IMR-90 (cell line): Measurements from ENCODE around the gene CSGALNACT2. TPM values are rescaled to one million over a fixed set of nuclear protein-coding genes. Genes with fewer than 3 reads are reported as not detected.
A peak's percentile ranks its signal among the peaks of the same experiment; 100 is the strongest.

ENCODE experiments used
- ATAC-seq: fragments of 200-7000 bp; cut with Tn5 transposase; 2 replicates; pipeline ENCODE4 v1.9.1; 2020; ENCODE audit warnings: low read depth, mild to moderate bottlenecking, moderate library complexity
- BruUV-seq: library from RNA; stranded (reverse); fragments of 400-500 nt; replicated peaks from 2 replicates; lab custom pipeline; 2021; lab: Mats Ljungman, UMichigan
- CTCF ChIA-PET: fragments of 300-600 bp; formaldehyde crosslinking; extraction: SDS; loops from one replicate; lab custom pipeline; 2021; ENCODE audit warnings: antibody characterized with exemption; lab: Yijun Ruan, JAX
- POLR2A ChIA-PET: fragments of 300-600 bp; sonication (Branson Sonifier 250); formaldehyde crosslinking; loops from one replicate; lab custom pipeline; 2022; ENCODE audit warnings: antibody characterized with exemption; ENCODE audit not compliant: unreplicated experiment; lab: Charles Lee
- DNase-seq: peaks from one replicate; pipeline ENCODE4 v3.0.0; 2013
- H2AFZ ChIP-seq: replicated peaks from 2 replicates; pipeline ENCODE3; 2013; ENCODE audit warnings: low read length, mild to moderate bottlenecking; ENCODE audit not compliant: poor library complexity
- H2AK5ac ChIP-seq: 2 replicates; pipeline ENCODE4 v1.6.1; 2013; ENCODE audit warnings: low read depth, low read length, inconsistent platforms
- H2AK9ac ChIP-seq: replicated peaks from 2 replicates; pipeline ENCODE3; 2013; ENCODE audit warnings: mild to moderate bottlenecking, low read depth, low read length, moderate library complexity; ENCODE audit not compliant: poor library complexity
- H2BK120ac ChIP-seq: 2 replicates; pipeline ENCODE4 v1.6.1; 2013; ENCODE audit warnings: low read depth, low read length, inconsistent platforms
- H2BK15ac ChIP-seq: 3 replicates; pipeline ENCODE4 v1.6.1; 2013; ENCODE audit warnings: low read depth, low read length, inconsistent platforms
- H2BK20ac ChIP-seq: 2 replicates; pipeline ENCODE4 v1.6.1; 2013; ENCODE audit warnings: low read depth, mild to moderate bottlenecking, inconsistent platforms, low read length, moderate library complexity
- H2BK5ac ChIP-seq: 2 replicates; pipeline ENCODE4 v1.6.1; 2013; ENCODE audit warnings: mild to moderate bottlenecking, low read depth, low read length, inconsistent platforms; ENCODE audit not compliant: poor library complexity, severe bottlenecking
- H3K14ac ChIP-seq: replicated peaks from 2 replicates; pipeline ENCODE4 v1.6.1; 2013; ENCODE audit warnings: low read depth, low read length, inconsistent platforms
- H3K18ac ChIP-seq: 2 replicates; pipeline ENCODE4 v1.6.1; 2013; ENCODE audit warnings: low read depth, low read length, control low read depth
- H3K23ac ChIP-seq: 2 replicates; pipeline ENCODE4 v1.6.1; 2013; ENCODE audit warnings: low read depth, low read length, inconsistent platforms
- H3K27ac ChIP-seq: 2 replicates; pipeline ENCODE4 v1.5.1; 2013; ENCODE audit warnings: mild to moderate bottlenecking, control low read depth, low read length; ENCODE audit not compliant: insufficient read depth
- H3K27me3 ChIP-seq: 2 replicates; pipeline ENCODE4 v1.6.1; 2013; ENCODE audit warnings: low read length; ENCODE audit not compliant: control insufficient read depth, insufficient read depth
- H3K36me3 ChIP-seq: 2 replicates; pipeline ENCODE4 v1.6.1; 2013; ENCODE audit warnings: low read length, mixed read lengths; ENCODE audit not compliant: control insufficient read depth, insufficient read depth
- H3K4ac ChIP-seq: 2 replicates; pipeline ENCODE4 v1.6.1; 2013; ENCODE audit warnings: low read depth, low read length, inconsistent platforms
- H3K4me1 ChIP-seq: 2 replicates; pipeline ENCODE4 v1.6.1; 2013; ENCODE audit warnings: low read length, mixed read lengths; ENCODE audit not compliant: control insufficient read depth, insufficient read depth
- H3K4me2 ChIP-seq: 2 replicates; pipeline ENCODE4 v1.6.1; 2013; ENCODE audit warnings: low read depth, mild to moderate bottlenecking, control low read depth, low read length, moderate library complexity
- H3K4me3 ChIP-seq: 2 replicates; pipeline ENCODE4 v1.5.1; 2013; ENCODE audit warnings: low read depth, mild to moderate bottlenecking, control low read depth, low read length, moderate library complexity; ENCODE audit not compliant: insufficient read depth
- H3K56ac ChIP-seq: 2 replicates; pipeline ENCODE4 v1.6.1; 2013; ENCODE audit warnings: low read length, inconsistent platforms; ENCODE audit not compliant: insufficient read depth; ENCODE audit errors: extremely low read depth
- H3K79me1 ChIP-seq, 2 experiments: 2 replicates each; pipeline ENCODE4 v1.6.1; 2013; ENCODE audit warnings: low read length in 2 of 2, inconsistent platforms in 1 of 2, low read depth in 1 of 2
- H3K9ac ChIP-seq: 2 replicates; pipeline ENCODE4 v1.6.1; 2013; ENCODE audit warnings: low read depth, low read length, control low read depth
- H3K9me1 ChIP-seq: 2 replicates; pipeline ENCODE4 v1.6.1; 2013; ENCODE audit warnings: low read length, inconsistent platforms; ENCODE audit not compliant: insufficient read depth
- H3K9me3 ChIP-seq: 2 replicates; pipeline ENCODE4 v1.6.1; 2013; ENCODE audit warnings: low read length; ENCODE audit not compliant: control insufficient read depth, insufficient read depth
- H4K20me1 ChIP-seq: 2 replicates; pipeline ENCODE4 v1.6.1; 2013; ENCODE audit warnings: low read length, inconsistent platforms; ENCODE audit not compliant: insufficient read depth
- H4K5ac ChIP-seq: 2 replicates; pipeline ENCODE4 v1.6.1; 2013; ENCODE audit warnings: mild to moderate bottlenecking, low read depth, low read length, control low read depth
- H4K8ac ChIP-seq, 2 experiments: 2 replicates each; pipeline ENCODE4 v1.6.1; 2013; ENCODE audit warnings: low read depth in 2 of 2, low read length in 2 of 2, control low read depth in 1 of 2, inconsistent platforms in 1 of 2
- H4K91ac ChIP-seq: 2 replicates; pipeline ENCODE4 v1.6.1; 2013; ENCODE audit warnings: low read depth, low read length, inconsistent platforms; ENCODE audit not compliant: insufficient read depth
- CEBPB ChIP-seq: IDR thresholded peaks from 2 replicates; pipeline ENCODE4 v1.6.1; 2012; ENCODE audit warnings: low read depth, low read length, improper control_type of control experiment
- CTCF ChIP-seq: conservative IDR thresholded peaks from 2 replicates; pipeline ENCODE4 v1.5.1; 2012; ENCODE audit warnings: mild to moderate bottlenecking, low read depth, low read length, improper control_type of control experiment
- MAFK ChIP-seq: IDR thresholded peaks from 2 replicates; pipeline ENCODE4 v1.6.1; 2012; ENCODE audit warnings: low read depth, low read length, improper control_type of control experiment
- MAZ ChIP-seq: IDR thresholded peaks from 2 replicates; pipeline ENCODE4 v1.6.1; 2012; ENCODE audit warnings: low read depth, mild to moderate bottlenecking, low read length, improper control_type of control experiment, moderate library complexity, borderline replicate concordance
- NFE2L2 ChIP-seq: fragments of 150-350 bp; IDR thresholded peaks from 2 replicates; pipeline ENCODE4 v1.6.1; 2016; ENCODE audit warnings: low read depth, mild to moderate bottlenecking, low read length
- POLR2A ChIP-seq: IDR thresholded peaks from 2 replicates; pipeline ENCODE4 v1.6.1; 2012; ENCODE audit warnings: mild to moderate bottlenecking, low read depth, low read length
- RAD21 ChIP-seq: IDR thresholded peaks from 2 replicates; pipeline ENCODE4 v1.6.1; 2012; ENCODE audit warnings: low read length, improper control_type of control experiment
- RFX5 ChIP-seq: IDR thresholded peaks from 2 replicates; pipeline ENCODE4 v1.8.0; 2012; ENCODE audit warnings: low read depth, mild to moderate bottlenecking, low read length, moderate library complexity
- WGBS, 2 experiments: methylation state at CpG; one replicate each; pipeline versions ENCODE4 v1.1.5 to v1.1.7; 2013; ENCODE audit warnings: missing lambda C conversion rate in 2 of 2; ENCODE audit not compliant: insufficient read length in 1 of 2; ENCODE audit errors: extremely low coverage in 2 of 2; 5-methylcytosine and 5-hydroxymethylcytosine counted together
- dilution Hi-C: fragments of 300-500 bp; cut with HindIII; formaldehyde crosslinking; loops from one replicate; pipeline ENCODE4 v1.14.3; 2018; ENCODE audit warnings: low sequenced_read_pairs; ENCODE audit not compliant: unreplicated experiment
- in situ Hi-C: fragments of 300-500 bp; cut with MboI; formaldehyde crosslinking; loops from 3 replicates; pipeline ENCODE4 v1.14.3; 2019; ENCODE audit warnings: low sequenced_read_pairs, inconsistent platforms, mixed read lengths
- intact Hi-C: fragments of 100-400 bp; cut with micrococcal nuclease; formaldehyde crosslinking; loops from 2 replicates; pipeline ENCODE4 v1.10.0; 2022
- polyA plus RNA-seq, 3 experiments: library from polyadenylated mRNA; depleted of rRNA; stranded (reverse); fragments of >200 nt; gene quantifications; 2 replicates each; pipeline ENCODE4 v1.2.3, GENCODE V29; 2012; ENCODE audit warnings: low replicate concordance in 1 of 3
- total RNA-seq: library from RNA; depleted of rRNA; stranded (reverse); fragments of >200 nt; gene quantifications from 2 replicates; pipeline ENCODE4 v1.2.3, GENCODE V29; 2012
- TF ChIP-seq, protein P1 (sequence below): fragments of 150-350 bp; IDR thresholded peaks from 2 replicates; pipeline ENCODE4 v1.6.1; 2016; ENCODE audit warnings: low read depth, mild to moderate bottlenecking, low read length, moderate library complexity, borderline replicate concordance

CSGALNACT2 gene
- total and polyA plus RNA-seq, 2 of the 4 experiments (the other 2 are of a cell fraction) = 6.5 to 13.1 TPM

DNA sequence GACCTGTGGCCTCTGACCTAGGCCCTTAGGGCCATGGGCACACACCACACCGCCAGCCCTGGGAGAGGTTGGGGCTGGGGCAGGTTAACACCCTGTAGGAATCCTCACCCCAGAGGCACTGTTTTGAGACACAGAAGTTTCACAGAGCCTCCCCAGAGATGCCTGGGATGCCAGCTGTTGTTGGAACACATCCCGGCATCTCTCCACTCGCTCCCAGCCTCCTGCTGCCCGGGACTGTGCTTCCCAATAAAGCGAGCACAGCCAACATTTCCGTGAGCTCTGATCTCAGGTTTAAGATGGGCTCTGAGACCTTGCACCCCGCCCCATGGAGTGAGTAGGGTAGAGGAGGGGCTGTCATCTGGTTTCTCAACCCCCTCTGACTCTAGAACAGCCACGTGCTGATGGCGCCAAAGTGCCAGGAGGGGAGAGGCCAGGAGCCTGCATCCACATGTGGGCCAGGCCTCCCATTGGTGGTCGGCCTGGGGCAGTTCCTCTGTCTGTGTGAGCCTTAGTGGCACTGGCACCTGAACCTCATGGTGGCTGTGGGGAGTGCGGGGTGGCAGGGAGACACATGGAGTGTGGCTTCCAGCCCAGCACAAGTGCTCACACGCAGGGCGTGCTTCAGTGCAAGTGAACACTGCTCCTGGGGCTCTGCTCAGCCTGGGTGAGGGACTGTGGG lies 73.9 kb downstream of the CSGALNACT2 start:
- DNase-seq (no peak), ATAC-seq (peak; percentile 6; the same call in 1 of the 2 replicates)
- ChIA-PET CTCF (no interaction called here), POLR2A (no interaction called here)
- WGBS, 2 experiments = 75% methylated on average over 5 of the region's 13 CpGs; no CpG with 5 or more reads in 1 of the 2 experiments
- Histone ChIP-seq H2AK9ac (no peak overlapping the region), H3K27me3 (peaks cover 32% of the 10 kb centered on the region; the same call in 1 of the 2 replicates), H3K9ac (no peak overlapping the region), H3K9me3 (no peaks in the 10 kb centered on the region), H3K14ac (no peak overlapping the region), H3K18ac (no peak overlapping the region), H3K4ac (no peak overlapping the region), H3K4me1 (no peaks in the 10 kb centered on the region), H3K9me1 (no peaks in the 10 kb centered on the region), H4K20me1 (no peaks in the 10 kb centered on the region), H2BK120ac (no peak overlapping the region), H3K56ac (no peak overlapping the region), H3K4me3 (no peak overlapping the region), H4K91ac (no peak overlapping the region), H4K5ac (no peak overlapping the region), H4K8ac (no peak overlapping the region), H3K23ac (no peak overlapping the region), H2AFZ (no peak overlapping the region), H3K27ac (no peak overlapping the region), H2BK5ac (no peak overlapping the region), H3K36me3 (no peaks in the 10 kb centered on the region), H2BK20ac (no peak overlapping the region), H3K4me2 (no peak overlapping the region), H2BK15ac (no peak overlapping the region), H3K79me1 (no peaks in the 10 kb centered on the region), H2AK5ac (no peak overlapping the region)
- intact Hi-C loops = no loop called here
- dilution Hi-C loops = no loop called here
- TF ChIP-seq MAZ (no peak), POLR2A (no peak), RFX5 (no peak), CEBPB (no peak), RAD21 (no peak), CTCF (no peak), NFE2L2 (no peak), MAFK (no peak)
- TF ChIP-seq, protein P1, sequence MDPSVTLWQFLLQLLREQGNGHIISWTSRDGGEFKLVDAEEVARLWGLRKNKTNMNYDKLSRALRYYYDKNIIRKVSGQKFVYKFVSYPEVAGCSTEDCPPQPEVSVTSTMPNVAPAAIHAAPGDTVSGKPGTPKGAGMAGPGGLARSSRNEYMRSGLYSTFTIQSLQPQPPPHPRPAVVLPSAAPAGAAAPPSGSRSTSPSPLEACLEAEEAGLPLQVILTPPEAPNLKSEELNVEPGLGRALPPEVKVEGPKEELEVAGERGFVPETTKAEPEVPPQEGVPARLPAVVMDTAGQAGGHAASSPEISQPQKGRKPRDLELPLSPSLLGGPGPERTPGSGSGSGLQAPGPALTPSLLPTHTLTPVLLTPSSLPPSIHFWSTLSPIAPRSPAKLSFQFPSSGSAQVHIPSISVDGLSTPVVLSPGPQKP = no peak
- BruUV-seq = no TSS peak
- in situ Hi-C loops = no loop called here
